IMR-90 (cell line): ENCODE results near the gene HDDC2. TPM values are rescaled to one million over a fixed set of nuclear protein-coding genes. Genes with fewer than 3 reads are reported as not detected.

Experiments
- ATAC-seq: fragments of 200-7000 bp; cut with Tn5 transposase; 2 replicates; pipeline ENCODE4 v1.9.1; 2020; ENCODE audit warnings: low read depth, mild to moderate bottlenecking, moderate library complexity
- BruUV-seq: library from RNA; stranded (reverse); fragments of 400-500 nt; replicated peaks from 2 replicates; lab custom pipeline; 2021; lab: Mats Ljungman, UMichigan
- CTCF ChIA-PET: fragments of 300-600 bp; formaldehyde crosslinking; extraction: SDS; loops from one replicate; lab custom pipeline; 2021; ENCODE audit warnings: antibody characterized with exemption; lab: Yijun Ruan, JAX
- POLR2A ChIA-PET: fragments of 300-600 bp; sonication (Branson Sonifier 250); formaldehyde crosslinking; loops from one replicate; lab custom pipeline; 2022; ENCODE audit warnings: antibody characterized with exemption; ENCODE audit not compliant: unreplicated experiment; lab: Charles Lee
- DNase-seq: peaks from one replicate; pipeline ENCODE4 v3.0.0; 2013
- H2AFZ ChIP-seq: replicated peaks from 2 replicates; pipeline ENCODE3; 2013; ENCODE audit warnings: low read length, mild to moderate bottlenecking; ENCODE audit not compliant: poor library complexity
- H2AK5ac ChIP-seq: 2 replicates; pipeline ENCODE4 v1.6.1; 2013; ENCODE audit warnings: low read depth, low read length, inconsistent platforms
- H2AK9ac ChIP-seq: replicated peaks from 2 replicates; pipeline ENCODE3; 2013; ENCODE audit warnings: mild to moderate bottlenecking, low read depth, low read length, moderate library complexity; ENCODE audit not compliant: poor library complexity
- H2BK120ac ChIP-seq: 2 replicates; pipeline ENCODE4 v1.6.1; 2013; ENCODE audit warnings: low read depth, low read length, inconsistent platforms
- H2BK15ac ChIP-seq: 3 replicates; pipeline ENCODE4 v1.6.1; 2013; ENCODE audit warnings: low read depth, low read length, inconsistent platforms
- H2BK20ac ChIP-seq: 2 replicates; pipeline ENCODE4 v1.6.1; 2013; ENCODE audit warnings: low read depth, mild to moderate bottlenecking, inconsistent platforms, low read length, moderate library complexity
- H2BK5ac ChIP-seq: 2 replicates; pipeline ENCODE4 v1.6.1; 2013; ENCODE audit warnings: mild to moderate bottlenecking, low read depth, low read length, inconsistent platforms; ENCODE audit not compliant: poor library complexity, severe bottlenecking
- H3K14ac ChIP-seq: replicated peaks from 2 replicates; pipeline ENCODE4 v1.6.1; 2013; ENCODE audit warnings: low read depth, low read length, inconsistent platforms
- H3K18ac ChIP-seq: 2 replicates; pipeline ENCODE4 v1.6.1; 2013; ENCODE audit warnings: low read depth, low read length, control low read depth
- H3K23ac ChIP-seq: 2 replicates; pipeline ENCODE4 v1.6.1; 2013; ENCODE audit warnings: low read depth, low read length, inconsistent platforms
- H3K27ac ChIP-seq: 2 replicates; pipeline ENCODE4 v1.5.1; 2013; ENCODE audit warnings: mild to moderate bottlenecking, control low read depth, low read length; ENCODE audit not compliant: insufficient read depth
- H3K27me3 ChIP-seq: 2 replicates; pipeline ENCODE4 v1.6.1; 2013; ENCODE audit warnings: low read length; ENCODE audit not compliant: control insufficient read depth, insufficient read depth
- H3K36me3 ChIP-seq: 2 replicates; pipeline ENCODE4 v1.6.1; 2013; ENCODE audit warnings: low read length, mixed read lengths; ENCODE audit not compliant: control insufficient read depth, insufficient read depth
- H3K4ac ChIP-seq: 2 replicates; pipeline ENCODE4 v1.6.1; 2013; ENCODE audit warnings: low read depth, low read length, inconsistent platforms
- H3K4me1 ChIP-seq: 2 replicates; pipeline ENCODE4 v1.6.1; 2013; ENCODE audit warnings: low read length, mixed read lengths; ENCODE audit not compliant: control insufficient read depth, insufficient read depth
- H3K4me2 ChIP-seq: 2 replicates; pipeline ENCODE4 v1.6.1; 2013; ENCODE audit warnings: low read depth, mild to moderate bottlenecking, control low read depth, low read length, moderate library complexity
- H3K4me3 ChIP-seq: 2 replicates; pipeline ENCODE4 v1.5.1; 2013; ENCODE audit warnings: low read depth, mild to moderate bottlenecking, control low read depth, low read length, moderate library complexity; ENCODE audit not compliant: insufficient read depth
- H3K56ac ChIP-seq: 2 replicates; pipeline ENCODE4 v1.6.1; 2013; ENCODE audit warnings: low read length, inconsistent platforms; ENCODE audit not compliant: insufficient read depth; ENCODE audit errors: extremely low read depth
- H3K79me1 ChIP-seq, 2 experiments: 2 replicates each; pipeline ENCODE4 v1.6.1; 2013; ENCODE audit warnings: low read length in 2 of 2, inconsistent platforms in 1 of 2, low read depth in 1 of 2
- H3K9ac ChIP-seq: 2 replicates; pipeline ENCODE4 v1.6.1; 2013; ENCODE audit warnings: low read depth, low read length, control low read depth
- H3K9me1 ChIP-seq: 2 replicates; pipeline ENCODE4 v1.6.1; 2013; ENCODE audit warnings: low read length, inconsistent platforms; ENCODE audit not compliant: insufficient read depth
- H3K9me3 ChIP-seq: 2 replicates; pipeline ENCODE4 v1.6.1; 2013; ENCODE audit warnings: low read length; ENCODE audit not compliant: control insufficient read depth, insufficient read depth
- H4K20me1 ChIP-seq: 2 replicates; pipeline ENCODE4 v1.6.1; 2013; ENCODE audit warnings: low read length, inconsistent platforms; ENCODE audit not compliant: insufficient read depth
- H4K5ac ChIP-seq: 2 replicates; pipeline ENCODE4 v1.6.1; 2013; ENCODE audit warnings: mild to moderate bottlenecking, low read depth, low read length, control low read depth
- H4K8ac ChIP-seq, 2 experiments: 2 replicates each; pipeline ENCODE4 v1.6.1; 2013; ENCODE audit warnings: low read depth in 2 of 2, low read length in 2 of 2, control low read depth in 1 of 2, inconsistent platforms in 1 of 2
- H4K91ac ChIP-seq: 2 replicates; pipeline ENCODE4 v1.6.1; 2013; ENCODE audit warnings: low read depth, low read length, inconsistent platforms; ENCODE audit not compliant: insufficient read depth
- BHLHE40 ChIP-seq: fragments of 150-350 bp; IDR thresholded peaks from 2 replicates; pipeline ENCODE4 v1.6.1; 2016; ENCODE audit warnings: mild to moderate bottlenecking, low read depth, low read length
- CEBPB ChIP-seq: IDR thresholded peaks from 2 replicates; pipeline ENCODE4 v1.6.1; 2012; ENCODE audit warnings: low read depth, low read length, improper control_type of control experiment
- CHD1 ChIP-seq: IDR thresholded peaks from 2 replicates; pipeline ENCODE4 v1.6.1; 2012; ENCODE audit warnings: low read depth, low read length, improper control_type of control experiment
- FOS ChIP-seq: fragments of 150-350 bp; IDR thresholded peaks from 2 replicates; pipeline ENCODE4 v1.6.1; 2016; ENCODE audit warnings: low read depth, low read length
- MAFK ChIP-seq: IDR thresholded peaks from 2 replicates; pipeline ENCODE4 v1.6.1; 2012; ENCODE audit warnings: low read depth, low read length, improper control_type of control experiment
- MAZ ChIP-seq: IDR thresholded peaks from 2 replicates; pipeline ENCODE4 v1.6.1; 2012; ENCODE audit warnings: low read depth, mild to moderate bottlenecking, low read length, improper control_type of control experiment, moderate library complexity, borderline replicate concordance
- MXI1 ChIP-seq: IDR thresholded peaks from 2 replicates; pipeline ENCODE4 v1.6.1; 2012; ENCODE audit warnings: low read depth, mild to moderate bottlenecking, low read length, moderate library complexity, borderline replicate concordance
- POLR2A ChIP-seq: IDR thresholded peaks from 2 replicates; pipeline ENCODE4 v1.6.1; 2012; ENCODE audit warnings: mild to moderate bottlenecking, low read depth, low read length
- RAD21 ChIP-seq: IDR thresholded peaks from 2 replicates; pipeline ENCODE4 v1.6.1; 2012; ENCODE audit warnings: low read length, improper control_type of control experiment
- RFX5 ChIP-seq: IDR thresholded peaks from 2 replicates; pipeline ENCODE4 v1.8.0; 2012; ENCODE audit warnings: low read depth, mild to moderate bottlenecking, low read length, moderate library complexity
- SMC3 ChIP-seq: fragments of 150-350 bp; IDR thresholded peaks from 2 replicates; pipeline ENCODE4 v1.6.1; 2016; ENCODE audit warnings: low read depth, mild to moderate bottlenecking, antibody characterized with exemption, low read length, moderate library complexity
- WGBS, 2 experiments: methylation state at CpG; one replicate each; pipeline versions ENCODE4 v1.1.5 to v1.1.7; 2013; ENCODE audit warnings: missing lambda C conversion rate in 2 of 2; ENCODE audit not compliant: insufficient read length in 1 of 2; ENCODE audit errors: extremely low coverage in 2 of 2; 5-methylcytosine and 5-hydroxymethylcytosine counted together
- dilution Hi-C: fragments of 300-500 bp; cut with HindIII; formaldehyde crosslinking; loops from one replicate; pipeline ENCODE4 v1.14.3; 2018; ENCODE audit warnings: low sequenced_read_pairs; ENCODE audit not compliant: unreplicated experiment
- in situ Hi-C: fragments of 300-500 bp; cut with MboI; formaldehyde crosslinking; loops from 3 replicates; pipeline ENCODE4 v1.14.3; 2019; ENCODE audit warnings: low sequenced_read_pairs, inconsistent platforms, mixed read lengths
- intact Hi-C: fragments of 100-400 bp; cut with micrococcal nuclease; formaldehyde crosslinking; loops from 2 replicates; pipeline ENCODE4 v1.10.0; 2022
- polyA plus RNA-seq, 3 experiments: library from polyadenylated mRNA; depleted of rRNA; stranded (reverse); fragments of >200 nt; gene quantifications; 2 replicates each; pipeline ENCODE4 v1.2.3, GENCODE V29; 2012; ENCODE audit warnings: low replicate concordance in 1 of 3
- total RNA-seq: library from RNA; depleted of rRNA; stranded (reverse); fragments of >200 nt; gene quantifications from 2 replicates; pipeline ENCODE4 v1.2.3, GENCODE V29; 2012
- TF ChIP-seq, protein P1 (sequence below): conservative IDR thresholded peaks from 2 replicates; pipeline ENCODE4 v1.5.1; 2012; ENCODE audit warnings: mild to moderate bottlenecking, low read depth, low read length, improper control_type of control experiment
- TF ChIP-seq, protein P2 (sequence below): fragments of 150-350 bp; IDR thresholded peaks from 2 replicates; pipeline ENCODE4 v1.6.1; 2016; ENCODE audit warnings: low read depth, mild to moderate bottlenecking, low read length, moderate library complexity, borderline replicate concordance

Gene HDDC2
- total and polyA plus RNA-seq, 2 of the 4 experiments (the other 2 are of a cell fraction), result 40.9 to 68.6 TPM

DNA sequence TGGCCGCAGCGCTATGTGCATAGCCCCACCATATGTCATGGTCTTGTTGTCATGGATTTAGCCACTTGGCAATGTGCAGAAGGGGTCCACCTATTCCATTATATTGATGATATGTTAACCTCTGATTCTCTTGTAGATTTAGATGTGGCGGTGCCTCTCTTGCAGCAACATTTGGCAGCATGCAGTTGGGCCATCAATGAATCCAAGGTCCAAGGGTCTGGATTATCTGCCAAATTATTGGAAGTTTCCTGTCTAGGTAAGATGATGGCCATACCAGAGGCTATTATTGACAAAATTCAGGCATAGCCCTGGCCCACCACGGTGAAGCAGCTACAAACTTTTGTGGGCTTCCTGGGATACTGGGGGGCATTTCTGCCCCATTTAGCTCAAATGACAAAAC is 31.4 kb downstream of the HDDC2 start:
- Histone ChIP-seq H3K9me3 (no peaks in the 10 kb centered on the region), H2BK15ac (no peak overlapping the region), H3K14ac (no peak overlapping the region), H4K91ac (no peak overlapping the region), H3K27me3 (no peaks in the 10 kb centered on the region), H4K8ac (no peak overlapping the region), H3K9ac (no peak overlapping the region), H3K23ac (no peak overlapping the region), H2BK5ac (no peak overlapping the region), H2AFZ (no peak overlapping the region), H3K79me1 (no peaks in the 10 kb centered on the region), H4K20me1 (no peaks in the 10 kb centered on the region), H2AK5ac (no peak overlapping the region), H3K27ac (no peak overlapping the region), H2AK9ac (no peak overlapping the region), H2BK120ac (no peak overlapping the region), H3K4me1 (no peaks in the 10 kb centered on the region), H2BK20ac (no peak overlapping the region), H3K4ac (no peak overlapping the region), H3K18ac (no peak overlapping the region), H4K5ac (no peak overlapping the region), H3K4me3 (no peak overlapping the region), H3K56ac (no peak overlapping the region), H3K4me2 (no peak overlapping the region), H3K9me1 (no peaks in the 10 kb centered on the region), H3K36me3 (peaks cover 18% of the 10 kb centered on the region)
- dilution Hi-C loops, result no loop called here
- ATAC-seq (no peak), DNase-seq (no peak)
- in situ Hi-C loops, result loop anchor here (10.0 kb wide), 1 partner anchor 396 kb away; no protein-coding TSS in a partner anchor
- intact Hi-C loops, result no loop called here
- POLR2A ChIA-PET, result no interaction called here
- no TSS peak for BruUV-seq
- CTCF ChIA-PET, result no interaction called here
- no peak for TF ChIP-seq RAD21
- TF ChIP-seq SMC3, result no peak
- TF ChIP-seq MXI1, result no peak
- no peak for TF ChIP-seq FOS
- TF ChIP-seq MAZ, result no peak
- TF ChIP-seq, protein P1, sequence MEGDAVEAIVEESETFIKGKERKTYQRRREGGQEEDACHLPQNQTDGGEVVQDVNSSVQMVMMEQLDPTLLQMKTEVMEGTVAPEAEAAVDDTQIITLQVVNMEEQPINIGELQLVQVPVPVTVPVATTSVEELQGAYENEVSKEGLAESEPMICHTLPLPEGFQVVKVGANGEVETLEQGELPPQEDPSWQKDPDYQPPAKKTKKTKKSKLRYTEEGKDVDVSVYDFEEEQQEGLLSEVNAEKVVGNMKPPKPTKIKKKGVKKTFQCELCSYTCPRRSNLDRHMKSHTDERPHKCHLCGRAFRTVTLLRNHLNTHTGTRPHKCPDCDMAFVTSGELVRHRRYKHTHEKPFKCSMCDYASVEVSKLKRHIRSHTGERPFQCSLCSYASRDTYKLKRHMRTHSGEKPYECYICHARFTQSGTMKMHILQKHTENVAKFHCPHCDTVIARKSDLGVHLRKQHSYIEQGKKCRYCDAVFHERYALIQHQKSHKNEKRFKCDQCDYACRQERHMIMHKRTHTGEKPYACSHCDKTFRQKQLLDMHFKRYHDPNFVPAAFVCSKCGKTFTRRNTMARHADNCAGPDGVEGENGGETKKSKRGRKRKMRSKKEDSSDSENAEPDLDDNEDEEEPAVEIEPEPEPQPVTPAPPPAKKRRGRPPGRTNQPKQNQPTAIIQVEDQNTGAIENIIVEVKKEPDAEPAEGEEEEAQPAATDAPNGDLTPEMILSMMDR, result no peak
- no peak for TF ChIP-seq POLR2A
- TF ChIP-seq CHD1, result no peak
- TF ChIP-seq BHLHE40, result no peak
- TF ChIP-seq, protein P2, sequence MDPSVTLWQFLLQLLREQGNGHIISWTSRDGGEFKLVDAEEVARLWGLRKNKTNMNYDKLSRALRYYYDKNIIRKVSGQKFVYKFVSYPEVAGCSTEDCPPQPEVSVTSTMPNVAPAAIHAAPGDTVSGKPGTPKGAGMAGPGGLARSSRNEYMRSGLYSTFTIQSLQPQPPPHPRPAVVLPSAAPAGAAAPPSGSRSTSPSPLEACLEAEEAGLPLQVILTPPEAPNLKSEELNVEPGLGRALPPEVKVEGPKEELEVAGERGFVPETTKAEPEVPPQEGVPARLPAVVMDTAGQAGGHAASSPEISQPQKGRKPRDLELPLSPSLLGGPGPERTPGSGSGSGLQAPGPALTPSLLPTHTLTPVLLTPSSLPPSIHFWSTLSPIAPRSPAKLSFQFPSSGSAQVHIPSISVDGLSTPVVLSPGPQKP, result no peak
- no peak for TF ChIP-seq RFX5
- no peak for TF ChIP-seq MAFK
- TF ChIP-seq CEBPB, result no peak
- no CpG with 5 or more reads among the region's 4 CpGs for WGBS, 2 experiments
